Fibroblast of lung (primary cell): ENCODE measurements around the gene DNM1L. TPM values are rescaled to one million over a fixed set of nuclear protein-coding genes. Genes with fewer than 3 reads are reported as not detected.
A peak's percentile ranks its signal among the peaks of the same experiment; 100 is the strongest.

ENCODE experiments used
- DNase-seq, 2 donors: peaks; one replicate each; pipeline versions ENCODE4 v3.0.0 to v3.0.0-alpha.2; 2010; ENCODE audit warnings: low read depth in 2 of 2
- H2AFZ ChIP-seq: 2 replicates; pipeline ENCODE4 v1.5.1; 2012; ENCODE audit warnings: low read length, control low read depth, inconsistent platforms
- H3K27ac ChIP-seq: 2 replicates; pipeline ENCODE4 v1.5.1; 2011; ENCODE audit warnings: low read length, control low read depth; ENCODE audit not compliant: insufficient read depth
- H3K27me3 ChIP-seq: 2 replicates; pipeline ENCODE4 v1.5.1; 2011; ENCODE audit warnings: mild to moderate bottlenecking, low read length; ENCODE audit not compliant: control insufficient read depth, insufficient read depth
- H3K36me3 ChIP-seq: 2 replicates; pipeline ENCODE4 v1.5.1; 2011; ENCODE audit warnings: low read length; ENCODE audit not compliant: control insufficient read depth, insufficient read depth
- H3K4me1 ChIP-seq: 2 replicates; pipeline ENCODE4 v1.5.1; 2011; ENCODE audit warnings: low read length; ENCODE audit not compliant: control insufficient read depth, insufficient read depth; ENCODE audit errors: extremely low read depth
- H3K4me2 ChIP-seq: 2 replicates; pipeline ENCODE4 v1.5.1; 2011; ENCODE audit warnings: low read length, control low read depth; ENCODE audit not compliant: insufficient read depth; ENCODE audit errors: extremely low read depth
- H3K4me3 ChIP-seq, 4 experiments: fragments of 200-600 bp in 1 of 4; sonication (generic) in 1 of 4; replicated peaks in 1 of 4; 2 replicates each; pipeline ENCODE4 v1.5.1; 2011 to 2016; ENCODE audit warnings: low read length in 4 of 4, low read depth in 3 of 4, mild to moderate bottlenecking in 3 of 4, control low read depth in 2 of 4, inconsistent platforms in 1 of 4, mixed read lengths in 1 of 4; ENCODE audit not compliant: insufficient read depth in 1 of 4; ENCODE audit errors: control extremely low read depth in 1 of 4
- H3K79me2 ChIP-seq: 2 replicates; pipeline ENCODE4 v1.5.1; 2012; ENCODE audit warnings: mild to moderate bottlenecking, low read length, inconsistent platforms; ENCODE audit not compliant: control insufficient read depth, insufficient read depth
- H3K9ac ChIP-seq: 2 replicates; pipeline ENCODE4 v1.5.1; 2011; ENCODE audit warnings: mild to moderate bottlenecking, low read length, control low read depth; ENCODE audit not compliant: insufficient read depth
- H3K9me3 ChIP-seq: 2 replicates; pipeline ENCODE4 v1.5.1; 2012; ENCODE audit warnings: low read depth, low read length; ENCODE audit not compliant: control insufficient read depth, insufficient read depth
- H4K20me1 ChIP-seq: 2 replicates; pipeline ENCODE4 v1.5.1; 2011; ENCODE audit warnings: low read length; ENCODE audit not compliant: control insufficient read depth, insufficient read depth; ENCODE audit errors: extremely low read depth
- EZH2 ChIP-seq: IDR thresholded peaks from 2 replicates; pipeline ENCODE4 v1.5.1; 2012; ENCODE audit warnings: low read length, control low read depth, mild to moderate bottlenecking; ENCODE audit errors: missing control alignments
- polyA plus RNA-seq, 2 donors: library from polyadenylated mRNA; depleted of rRNA in 1 of 2; stranded (reverse) in 1 of 2; unstranded in 1 of 2; fragments of >200 nt; gene quantifications; 2 replicates each; pipeline ENCODE4 v1.2.1, GENCODE V29; 2011 to 2012; ENCODE audit warnings: missing spikeins in 1 of 2
- total RNA-seq: library from RNA; depleted of rRNA; stranded (reverse); fragments of >200 nt; gene quantifications from 2 replicates; pipeline ENCODE4 v1.2.1, GENCODE V29; 2014
- TF ChIP-seq, protein P1 (sequence below), 2 donors: IDR thresholded peaks in 1 of 2; conservative IDR thresholded peaks in 1 of 2; 1 replicate in 1 of 2; 2 replicates in 1 of 2; pipeline ENCODE4 v1.5.1; 2011 to 2012; ENCODE audit warnings: low read length in 2 of 2, control low read depth in 1 of 2, inconsistent platforms in 1 of 2, low read depth in 1 of 2, mild to moderate bottlenecking in 1 of 2

Gene DNM1L
- total and polyA plus RNA-seq, 2 donors (not counting 1 experiment from before 2014, with no cell fraction given), result 59.6 to 77.9 TPM

DNA sequence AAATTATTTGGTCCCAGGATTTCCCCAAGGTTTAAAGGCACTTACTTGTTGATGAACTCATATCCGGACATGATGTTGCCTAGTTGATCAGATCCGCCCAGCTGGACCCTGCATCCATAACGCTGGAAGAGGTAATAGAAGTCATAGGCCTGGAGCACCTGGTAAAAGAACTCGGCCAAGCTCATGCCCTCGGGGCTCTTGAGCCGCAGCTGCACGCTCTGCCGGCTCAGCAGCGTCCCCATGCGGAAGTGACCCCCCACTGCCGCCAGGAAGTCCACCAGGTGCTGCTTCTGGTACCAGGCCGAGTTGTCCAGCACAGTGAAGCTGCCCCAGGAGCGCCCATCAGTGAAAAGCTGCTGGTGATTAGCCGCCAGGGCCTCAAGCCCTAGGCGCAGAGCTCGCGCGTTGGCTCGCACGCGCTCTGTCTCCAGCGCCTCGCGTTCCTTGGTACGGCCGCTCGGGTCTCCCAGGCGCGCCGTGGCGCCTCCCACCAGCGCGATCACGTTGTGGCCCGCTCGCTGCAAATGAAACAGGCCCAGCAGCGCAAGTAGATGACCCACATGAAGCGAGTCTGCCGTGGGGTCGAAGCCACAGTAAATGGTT, 76.1 kb downstream of the DNM1L start:
- DNase-seq, result peak; percentile 77 to 82
- peaks cover 18% of the 10 kb centered on the region for H3K79me2 ChIP-seq
- peaks cover 3% of the 10 kb centered on the region for H3K36me3 ChIP-seq
- H3K4me1 ChIP-seq, result peaks cover 2% of the 10 kb centered on the region
- peak overlapping the region; percentile 90 for H3K9ac ChIP-seq
- TF ChIP-seq, protein P1, sequence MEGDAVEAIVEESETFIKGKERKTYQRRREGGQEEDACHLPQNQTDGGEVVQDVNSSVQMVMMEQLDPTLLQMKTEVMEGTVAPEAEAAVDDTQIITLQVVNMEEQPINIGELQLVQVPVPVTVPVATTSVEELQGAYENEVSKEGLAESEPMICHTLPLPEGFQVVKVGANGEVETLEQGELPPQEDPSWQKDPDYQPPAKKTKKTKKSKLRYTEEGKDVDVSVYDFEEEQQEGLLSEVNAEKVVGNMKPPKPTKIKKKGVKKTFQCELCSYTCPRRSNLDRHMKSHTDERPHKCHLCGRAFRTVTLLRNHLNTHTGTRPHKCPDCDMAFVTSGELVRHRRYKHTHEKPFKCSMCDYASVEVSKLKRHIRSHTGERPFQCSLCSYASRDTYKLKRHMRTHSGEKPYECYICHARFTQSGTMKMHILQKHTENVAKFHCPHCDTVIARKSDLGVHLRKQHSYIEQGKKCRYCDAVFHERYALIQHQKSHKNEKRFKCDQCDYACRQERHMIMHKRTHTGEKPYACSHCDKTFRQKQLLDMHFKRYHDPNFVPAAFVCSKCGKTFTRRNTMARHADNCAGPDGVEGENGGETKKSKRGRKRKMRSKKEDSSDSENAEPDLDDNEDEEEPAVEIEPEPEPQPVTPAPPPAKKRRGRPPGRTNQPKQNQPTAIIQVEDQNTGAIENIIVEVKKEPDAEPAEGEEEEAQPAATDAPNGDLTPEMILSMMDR (conservative IDR thresholded peaks at IDR 0.05 in 1 of 2, IDR thresholded peaks at IDR 0.05 in 1 of 2; ENCODE audit: low read depth in 1 of 2, low read length in 2 of 2), result peak; percentile 67 to 80
- TF ChIP-seq EZH2, result no peak
- H3K27me3 ChIP-seq, result no peaks in the 10 kb centered on the region
- H3K4me3 ChIP-seq, result peak overlapping the region; percentile 83 to 100 (median 96)
- no peaks in the 10 kb centered on the region for H3K9me3 ChIP-seq
- peak overlapping the region; percentile 90 for H2AFZ ChIP-seq
- peak overlapping the region; percentile 93 for H3K27ac ChIP-seq
- H3K4me2 ChIP-seq, result peak overlapping the region; percentile 99
- H4K20me1 ChIP-seq, result no peaks in the 10 kb centered on the region

DNA sequence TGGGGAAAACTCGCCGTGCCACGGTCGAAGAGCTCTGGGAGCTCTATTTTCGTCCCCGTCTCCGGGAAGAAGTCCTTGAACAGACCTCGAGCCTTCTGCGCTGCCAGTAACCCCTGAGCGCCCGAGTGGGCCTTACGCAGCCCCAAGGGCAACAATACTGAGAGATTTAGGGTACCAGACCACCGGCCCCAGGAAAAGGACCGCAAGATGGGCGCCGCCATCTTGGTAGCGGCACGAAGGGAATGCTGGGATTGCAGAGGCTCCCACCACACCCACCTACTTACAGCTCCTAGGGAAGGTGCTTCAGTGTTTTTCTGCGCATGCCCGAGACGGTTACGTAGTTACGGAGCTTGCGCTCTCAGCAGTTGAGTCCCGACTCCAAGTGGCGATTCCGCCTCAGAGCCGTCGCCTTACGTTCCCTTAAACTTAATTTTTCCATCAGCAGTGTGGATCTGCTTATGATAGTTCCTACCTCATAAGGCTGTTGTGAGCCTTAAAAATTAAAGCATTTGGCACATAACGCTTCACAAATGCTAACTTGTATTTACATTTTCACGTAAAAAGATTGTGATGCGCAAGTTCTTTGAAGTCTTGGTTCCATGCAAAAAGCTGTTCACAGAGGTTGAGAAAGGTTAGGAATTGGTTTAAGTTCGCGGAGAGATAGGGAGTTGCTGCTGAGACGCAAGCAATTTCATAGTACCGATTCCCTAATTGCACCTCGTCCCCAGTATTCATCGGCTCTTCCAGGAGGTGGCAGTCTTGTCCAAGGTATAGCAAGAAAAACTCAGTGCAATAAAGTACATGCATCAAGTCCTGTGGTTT, 76.8 kb downstream of the DNM1L start, which contains the start of gene YARS2:
YARS2 (minus strand) TSS at position 244 of the 822 bp plus-strand sequence; CDS start at position 221, 23 bp downstream.
- Histone ChIP-seq H4K20me1 (no peaks in the 10 kb centered on the region), H3K27me3 (no peaks in the 10 kb centered on the region), H3K9me3 (no peaks in the 10 kb centered on the region), H3K36me3 (peaks cover 3% of the 10 kb centered on the region), H3K9ac (peak within 1 kb of the TSS; percentile 90), H2AFZ (peak within 1 kb of the TSS; percentile 97), H3K27ac (peak within 1 kb of the TSS; percentile 93), H3K4me2 (peak within 1 kb of the TSS; percentile 99), H3K79me2 (peaks cover 18% of the 10 kb centered on the region), H3K4me1 (peaks cover 2% of the 10 kb centered on the region), H3K4me3 (peak within 1 kb of the TSS; percentile 83 to 100 (median 96))
- DNase-seq, result peak; percentile 98 to 99
- TF ChIP-seq EZH2, result no peak
- TF ChIP-seq, protein P1 (conservative IDR thresholded peaks at IDR 0.05 in 1 of 2, IDR thresholded peaks at IDR 0.05 in 1 of 2; ENCODE audit: low read depth in 1 of 2, low read length in 2 of 2), result peak; percentile 76 to 82

DNA sequence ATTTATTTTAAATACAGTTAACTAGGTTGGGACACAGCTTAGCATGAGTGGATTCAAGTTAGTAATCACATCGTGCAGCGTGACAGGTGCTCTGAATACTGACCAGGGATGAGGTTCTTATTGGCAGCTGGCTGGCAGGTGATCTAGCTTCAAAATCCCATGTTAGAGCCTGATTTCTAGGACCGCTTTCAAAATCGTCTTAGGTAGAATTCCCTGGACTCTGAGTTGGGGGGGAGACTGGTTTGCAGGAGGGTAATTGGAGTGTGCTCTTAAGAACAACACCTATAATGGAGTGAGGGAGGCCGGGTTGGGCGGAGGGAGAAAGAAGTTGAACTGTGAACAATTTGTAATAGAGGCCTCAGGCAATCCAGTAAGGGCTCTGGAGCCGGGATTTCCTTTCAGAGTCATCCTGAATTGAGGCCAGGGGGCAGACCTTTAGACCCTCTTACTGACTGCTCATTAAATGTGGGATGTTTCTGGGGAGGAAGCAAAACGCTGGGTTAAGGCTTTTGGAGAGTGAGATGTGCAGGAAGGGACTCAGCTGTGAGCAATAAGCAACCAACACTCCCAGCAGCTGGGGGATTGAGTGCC, 77.5 kb downstream of the DNM1L start:
- H3K9me3 ChIP-seq, result no peaks in the 10 kb centered on the region
- peaks cover 2% of the 10 kb centered on the region for H3K4me1 ChIP-seq
- H3K36me3 ChIP-seq, result peaks cover 3% of the 10 kb centered on the region
- DNase-seq, result peak in 1 of 2 donors; percentile 8
- peak overlapping the region in 2 of 4 experiments; percentile 96 to 100 for H3K4me3 ChIP-seq
- H3K27ac ChIP-seq, result no peak overlapping the region
- no peak for TF ChIP-seq EZH2
- TF ChIP-seq, protein P1 (conservative IDR thresholded peaks at IDR 0.05 in 1 of 2, IDR thresholded peaks at IDR 0.05 in 1 of 2; ENCODE audit: low read depth in 1 of 2, low read length in 2 of 2), result no peak
- H3K79me2 ChIP-seq, result peaks cover 18% of the 10 kb centered on the region
- H3K27me3 ChIP-seq, result no peaks in the 10 kb centered on the region
- H3K4me2 ChIP-seq, result peak overlapping the region; percentile 99
- no peaks in the 10 kb centered on the region for H4K20me1 ChIP-seq
- no peak overlapping the region for H3K9ac ChIP-seq
- H2AFZ ChIP-seq, result peak overlapping the region; percentile 54
